ENCODE results near the gene CCM2L.

GRCh38 chr20:32078322-32078721 lies 68.1 kb downstream of the CCM2L start:
- TF ChIP-seq CTCF (IDR thresholded peaks at IDR 0.05) (no peak), EZH2 (IDR thresholded peaks at IDR 0.05) (no peak), EZH2phosphoT487 (IDR thresholded peaks at IDR 0.05) (no peak)
